Mucosa of descending colon (tissue), 3 donors: ENCODE data around the gene GLT1D1. TPM values are rescaled to one million over a fixed set of nuclear protein-coding genes. Genes with fewer than 3 reads are reported as not detected.

Source experiments
- ATAC-seq: fragments of 200-7000 bp; cut with Tn5 transposase; one replicate; pipeline ENCODE4 v1.9.1; 2020; ENCODE audit warnings: mild to moderate bottlenecking, moderate library complexity
- DNase-seq, 3 donors: peaks; one replicate each; pipeline ENCODE4 v3.0.0-alpha.2; 2020
- H3K36me3 ChIP-seq: fragments of 200-600 bp; one replicate; pipeline ENCODE4 v1.8.0; 2021; ENCODE audit warnings: low read depth, mild to moderate bottlenecking
- H3K4me1 ChIP-seq: fragments of 200-600 bp; one replicate; pipeline ENCODE4 v1.8.0; 2021; ENCODE audit warnings: low read depth, mild to moderate bottlenecking
- H3K4me3 ChIP-seq: fragments of 200-600 bp; one replicate; pipeline ENCODE4 v1.8.0; 2021; ENCODE audit warnings: mild to moderate bottlenecking
- H3K9me3 ChIP-seq: fragments of 200-600 bp; one replicate; pipeline ENCODE4 v1.8.0; 2021; ENCODE audit warnings: mild to moderate bottlenecking
- CTCF ChIP-seq: fragments of 200-600 bp; IDR thresholded peaks from one replicate; pipeline ENCODE4 v1.8.0; 2022; ENCODE audit warnings: antibody characterized with exemption, mild to moderate bottlenecking
- intact Hi-C, 2 donors: fragments of 100-400 bp; cut with DNase I in 1 of 2; cut with micrococcal nuclease in 1 of 2; formaldehyde crosslinking; loops; one replicate each; pipeline versions ENCODE4 v1.11.0 to v1.11.1; 2022; cut with DNase I, micrococcal nuclease
- total RNA-seq, 3 donors: library from RNA; stranded (reverse); fragmentation: NEBNext Ultra II Directional in 2 of 3; extraction: Animal tissue kit (Norgen Biotek cat#: 25700) in 2 of 3; gene quantifications; one replicate each; pipeline versions ENCODE4 v1.2.1 to v1.2.4, GENCODE V29; 2021 to 2023
- donor health status: DM: no; HTN: no; CAD: no; lungs with moderate emphysema.
- donor health status: DM: no; HTN: no; CAD: no.
- donor health status: DM: no; HTN: yes; CAD: no.

GLT1D1 gene
- total RNA-seq, 3 donors from 2014 or later, result 0.65 to 0.73 TPM; not detected in 1

GRCh38 chr12:128856035-128856790 is 2.9 kb downstream of the GLT1D1 start:
- no peak overlapping the region for H3K4me3 ChIP-seq
- intact Hi-C loops, result no loop called here
- DNase-seq (no peak), ATAC-seq (no peak)
- no peaks in the 10 kb centered on the region for H3K4me1 ChIP-seq
- H3K36me3 ChIP-seq, result no peaks in the 10 kb centered on the region
- no peak for TF ChIP-seq CTCF
- no peaks in the 10 kb centered on the region for H3K9me3 ChIP-seq

DNA sequence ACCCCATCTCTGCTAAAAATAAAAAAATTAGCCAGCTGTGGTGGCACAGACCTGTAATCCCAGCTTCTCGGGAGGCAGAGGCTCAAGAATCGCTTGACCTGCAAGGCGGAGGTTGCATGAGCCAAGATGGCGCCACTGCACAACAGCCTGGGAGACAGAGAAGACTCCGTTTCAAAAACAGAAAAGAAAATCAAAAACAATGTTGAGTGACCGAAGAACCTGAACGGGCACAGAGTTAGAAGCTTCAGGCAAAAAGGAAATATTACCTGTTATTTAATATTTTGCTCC is 3.5 kb downstream of the GLT1D1 start:
- Histone ChIP-seq H3K36me3 (no peaks in the 10 kb centered on the region), H3K9me3 (no peaks in the 10 kb centered on the region), H3K4me1 (no peaks in the 10 kb centered on the region), H3K4me3 (no peak overlapping the region)
- DNase-seq, result no peak
- ATAC-seq, result no peak
- intact Hi-C loops, result no loop called here
- TF ChIP-seq CTCF, result no peak

GRCh38 chr12:128857133-128857763 is 4.0 kb downstream of the GLT1D1 start:
- TF ChIP-seq CTCF, result no peak
- ATAC-seq (peak; percentile 13), DNase-seq (no peak)
- Histone ChIP-seq H3K4me3 (no peak overlapping the region), H3K9me3 (no peaks in the 10 kb centered on the region), H3K36me3 (no peaks in the 10 kb centered on the region), H3K4me1 (no peaks in the 10 kb centered on the region)
- intact Hi-C loops, result no loop called here

DNA sequence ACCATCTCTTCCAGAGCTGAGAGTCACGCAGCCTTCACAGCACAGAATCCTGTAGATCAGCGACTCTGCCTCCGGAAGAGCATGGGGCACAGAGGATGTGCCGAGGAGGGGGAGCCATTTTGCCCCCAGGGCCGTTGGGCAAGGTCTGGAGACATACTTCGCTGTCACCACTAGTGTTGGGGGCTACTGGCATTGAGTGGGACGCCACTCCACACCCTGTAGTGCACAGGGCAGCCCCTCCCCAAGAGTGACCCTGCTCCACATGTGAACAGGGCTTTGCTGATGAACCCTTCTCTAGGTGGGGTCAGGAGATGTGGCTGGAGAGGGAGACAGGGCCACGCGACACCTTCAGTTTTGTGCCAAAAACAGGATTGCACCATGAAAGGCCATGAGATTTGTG is 6.0 kb downstream of the GLT1D1 start:
- DNase-seq (no peak), ATAC-seq (no peak)
- Histone ChIP-seq H3K4me3 (no peak overlapping the region), H3K36me3 (no peaks in the 10 kb centered on the region), H3K9me3 (no peaks in the 10 kb centered on the region), H3K4me1 (no peaks in the 10 kb centered on the region)
- TF ChIP-seq CTCF, result no peak
- intact Hi-C loops, result no loop called here

DNA sequence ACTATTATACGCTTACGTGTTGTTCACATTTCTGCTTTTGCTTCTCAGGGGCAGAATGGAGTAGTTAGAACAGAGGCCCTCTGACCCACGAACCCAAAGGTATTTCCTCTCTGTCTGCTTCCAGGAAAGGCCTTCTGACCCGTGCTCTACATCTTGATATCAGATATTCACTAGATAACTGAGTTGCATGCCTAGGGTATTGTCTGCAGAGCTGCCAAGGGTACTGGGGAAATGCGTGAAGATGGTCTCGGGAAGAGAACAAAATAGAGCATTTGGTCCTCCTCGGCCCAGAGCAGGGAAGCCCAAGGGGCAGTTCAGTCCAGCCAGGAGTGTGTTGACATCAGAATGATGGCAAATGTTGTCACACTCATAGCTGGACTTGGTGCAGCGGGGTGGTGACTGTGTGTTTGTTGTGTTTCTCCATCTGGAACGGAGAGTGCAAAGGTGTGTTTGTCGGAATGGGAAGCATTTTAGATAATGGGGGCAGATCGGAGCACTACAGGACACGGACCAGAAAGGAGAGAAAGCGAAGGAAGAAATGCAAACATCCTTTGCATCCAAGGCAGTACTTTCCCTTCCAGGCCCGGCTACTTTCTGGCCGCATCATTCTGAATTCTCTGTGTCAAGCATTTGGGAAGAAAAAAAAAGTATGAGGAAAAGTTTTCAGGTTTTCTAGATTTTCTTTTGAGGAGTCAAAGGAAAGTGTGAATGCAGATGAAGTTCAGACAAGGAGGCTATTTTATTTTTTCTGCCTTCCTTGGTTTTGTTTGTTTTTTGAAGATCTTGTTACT is 8.1 kb downstream of the GLT1D1 start:
- no peak for TF ChIP-seq CTCF
- Histone ChIP-seq H3K4me3 (no peak overlapping the region), H3K36me3 (no peaks in the 10 kb centered on the region), H3K9me3 (no peaks in the 10 kb centered on the region), H3K4me1 (no peaks in the 10 kb centered on the region)
- intact Hi-C loops, result no loop called here
- DNase-seq (no peak), ATAC-seq (no peak)
